Fibroblast of lung (primary cell): Measurements from ENCODE around the gene ITGB7. TPM values are rescaled to one million over a fixed set of nuclear protein-coding genes. Genes with fewer than 3 reads are reported as not detected.

Source experiments
- DNase-seq, 2 donors: peaks; one replicate each; pipeline versions ENCODE4 v3.0.0 to v3.0.0-alpha.2; 2010; ENCODE audit warnings: low read depth in 2 of 2
- H2AFZ ChIP-seq: 2 replicates; pipeline ENCODE4 v1.5.1; 2012; ENCODE audit warnings: low read length, control low read depth, inconsistent platforms
- H3K27ac ChIP-seq: 2 replicates; pipeline ENCODE4 v1.5.1; 2011; ENCODE audit warnings: low read length, control low read depth; ENCODE audit not compliant: insufficient read depth
- H3K27me3 ChIP-seq: 2 replicates; pipeline ENCODE4 v1.5.1; 2011; ENCODE audit warnings: mild to moderate bottlenecking, low read length; ENCODE audit not compliant: control insufficient read depth, insufficient read depth
- H3K36me3 ChIP-seq: 2 replicates; pipeline ENCODE4 v1.5.1; 2011; ENCODE audit warnings: low read length; ENCODE audit not compliant: control insufficient read depth, insufficient read depth
- H3K4me1 ChIP-seq: 2 replicates; pipeline ENCODE4 v1.5.1; 2011; ENCODE audit warnings: low read length; ENCODE audit not compliant: control insufficient read depth, insufficient read depth; ENCODE audit errors: extremely low read depth
- H3K4me2 ChIP-seq: 2 replicates; pipeline ENCODE4 v1.5.1; 2011; ENCODE audit warnings: low read length, control low read depth; ENCODE audit not compliant: insufficient read depth; ENCODE audit errors: extremely low read depth
- H3K4me3 ChIP-seq, 4 experiments: fragments of 200-600 bp in 1 of 4; sonication (generic) in 1 of 4; replicated peaks in 1 of 4; 2 replicates each; pipeline ENCODE4 v1.5.1; 2011 to 2016; ENCODE audit warnings: low read length in 4 of 4, low read depth in 3 of 4, mild to moderate bottlenecking in 3 of 4, control low read depth in 2 of 4, inconsistent platforms in 1 of 4, mixed read lengths in 1 of 4; ENCODE audit not compliant: insufficient read depth in 1 of 4; ENCODE audit errors: control extremely low read depth in 1 of 4
- H3K79me2 ChIP-seq: 2 replicates; pipeline ENCODE4 v1.5.1; 2012; ENCODE audit warnings: mild to moderate bottlenecking, low read length, inconsistent platforms; ENCODE audit not compliant: control insufficient read depth, insufficient read depth
- H3K9ac ChIP-seq: 2 replicates; pipeline ENCODE4 v1.5.1; 2011; ENCODE audit warnings: mild to moderate bottlenecking, low read length, control low read depth; ENCODE audit not compliant: insufficient read depth
- H3K9me3 ChIP-seq: 2 replicates; pipeline ENCODE4 v1.5.1; 2012; ENCODE audit warnings: low read depth, low read length; ENCODE audit not compliant: control insufficient read depth, insufficient read depth
- H4K20me1 ChIP-seq: 2 replicates; pipeline ENCODE4 v1.5.1; 2011; ENCODE audit warnings: low read length; ENCODE audit not compliant: control insufficient read depth, insufficient read depth; ENCODE audit errors: extremely low read depth
- CTCF ChIP-seq, 2 donors: IDR thresholded peaks in 1 of 2; conservative IDR thresholded peaks in 1 of 2; 1 replicate in 1 of 2; 2 replicates in 1 of 2; pipeline ENCODE4 v1.5.1; 2011 to 2012; ENCODE audit warnings: low read length in 2 of 2, control low read depth in 1 of 2, inconsistent platforms in 1 of 2, low read depth in 1 of 2, mild to moderate bottlenecking in 1 of 2
- EZH2 ChIP-seq: IDR thresholded peaks from 2 replicates; pipeline ENCODE4 v1.5.1; 2012; ENCODE audit warnings: low read length, control low read depth, mild to moderate bottlenecking; ENCODE audit errors: missing control alignments
- polyA plus RNA-seq, 2 donors: library from polyadenylated mRNA; depleted of rRNA in 1 of 2; stranded (reverse) in 1 of 2; unstranded in 1 of 2; fragments of >200 nt; gene quantifications; 2 replicates each; pipeline ENCODE4 v1.2.1, GENCODE V29; 2011 to 2012; ENCODE audit warnings: missing spikeins in 1 of 2
- total RNA-seq: library from RNA; depleted of rRNA; stranded (reverse); fragments of >200 nt; gene quantifications from 2 replicates; pipeline ENCODE4 v1.2.1, GENCODE V29; 2014

The ITGB7 gene
- total and polyA plus RNA-seq, 2 donors (not counting 1 experiment from before 2014, with no cell fraction given): 0.20 to 0.50 TPM

GRCh38 chr12:53174881-53175491 lies 32.1 kb downstream of the ITGB7 start:
- TF ChIP-seq EZH2 (no peak), CTCF (conservative IDR thresholded peaks at IDR 0.05 in 1 of 2, IDR thresholded peaks at IDR 0.05 in 1 of 2; ENCODE audit: low read depth in 1 of 2, low read length in 2 of 2) (peak; percentile 3 to 23)
- Histone ChIP-seq H3K4me3 (no peak overlapping the region), H2AFZ (peak overlapping the region; percentile 9), H3K4me1 (peaks cover 21% of the 10 kb centered on the region), H4K20me1 (no peaks in the 10 kb centered on the region), H3K79me2 (no peaks in the 10 kb centered on the region), H3K27me3 (no peaks in the 10 kb centered on the region), H3K9ac (no peak overlapping the region), H3K27ac (no peak overlapping the region), H3K9me3 (no peaks in the 10 kb centered on the region), H3K36me3 (peaks cover 3% of the 10 kb centered on the region), H3K4me2 (no peak overlapping the region)
- peak; percentile 17 to 35 for DNase-seq

GRCh38 chr12:53173085-53173715 lies 33.9 kb downstream of the ITGB7 start:
- Histone ChIP-seq H3K4me1 (peaks cover 16% of the 10 kb centered on the region), H3K27me3 (no peaks in the 10 kb centered on the region), H3K36me3 (peaks cover 4% of the 10 kb centered on the region), H4K20me1 (no peaks in the 10 kb centered on the region), H3K79me2 (no peaks in the 10 kb centered on the region), H2AFZ (peak overlapping the region; percentile 17), H3K9ac (no peak overlapping the region), H3K9me3 (no peaks in the 10 kb centered on the region), H3K4me2 (no peak overlapping the region), H3K27ac (no peak overlapping the region), H3K4me3 (no peak overlapping the region)
- DNase-seq: peak in 1 of 2 donors; percentile 50
- TF ChIP-seq CTCF (conservative IDR thresholded peaks at IDR 0.05 in 1 of 2, IDR thresholded peaks at IDR 0.05 in 1 of 2; ENCODE audit: low read depth in 1 of 2, low read length in 2 of 2): no peak
- TF ChIP-seq EZH2: no peak

- Histone ChIP-seq H3K27me3 (no peaks in the 10 kb centered on the region), H3K4me3 (no peak overlapping the region), H3K9me3 (no peaks in the 10 kb centered on the region), H3K79me2 (no peaks in the 10 kb centered on the region), H2AFZ (no peak overlapping the region), H4K20me1 (no peaks in the 10 kb centered on the region), H3K4me1 (peaks cover 16% of the 10 kb centered on the region), H3K36me3 (peaks cover 4% of the 10 kb centered on the region), H3K9ac (no peak overlapping the region), H3K4me2 (no peak overlapping the region), H3K27ac (no peak overlapping the region)
- TF ChIP-seq CTCF (conservative IDR thresholded peaks at IDR 0.05 in 1 of 2, IDR thresholded peaks at IDR 0.05 in 1 of 2; ENCODE audit: low read depth in 1 of 2, low read length in 2 of 2): no peak
- no peak for TF ChIP-seq EZH2
- peak; percentile 46 to 75 for DNase-seq
Observed at GRCh38 chr12:53172352-53172751, 34.7 kb downstream of the ITGB7 start.
